H1 (cell line): Measurements from ENCODE around the gene ARMC5. TPM values are rescaled to one million over a fixed set of nuclear protein-coding genes. Genes with fewer than 3 reads are reported as not detected.

Experiments
- CTCF ChIA-PET: fragments of 300-600 bp; sonication (Branson Sonifier 250); formaldehyde crosslinking; loops from one replicate; lab custom pipeline; 2021; ENCODE audit not compliant: partially characterized antibody; lab: Charles Lee
- POLR2A ChIA-PET: fragments of 300-600 bp; sonication (Branson Sonifier 250); formaldehyde crosslinking; loops from one replicate; lab custom pipeline; 2021; ENCODE audit warnings: inconsistent platforms; ENCODE audit not compliant: partially characterized antibody; lab: Charles Lee
- DNase-seq, 2 experiments: peaks; one replicate each; pipeline versions ENCODE4 v3.0.0 to v3.0.0-alpha.2; 2010 to 2022; ENCODE audit warnings: low spot score in 2 of 2, low read depth in 1 of 2, mixed read lengths in 1 of 2
- FAIRE-seq: peaks from 2 replicates; lab custom pipeline; 2011; peaks lifted over from hg19 to GRCh38; lab: Jason Lieb, UNC
- H2AFZ ChIP-seq: 2 replicates; pipeline ENCODE4 v1.8.1; 2012; ENCODE audit warnings: low read length, inconsistent platforms
- H2AK5ac ChIP-seq: 2 replicates; pipeline ENCODE4 v1.6.1; 2013; ENCODE audit warnings: low read depth, low read length
- H2BK120ac ChIP-seq: replicated peaks from 2 replicates; pipeline ENCODE3; 2013; ENCODE audit warnings: low read depth, low read length, inconsistent platforms
- H2BK12ac ChIP-seq: 2 replicates; pipeline ENCODE4 v1.6.1; 2013; ENCODE audit warnings: low read depth, low read length
- H2BK15ac ChIP-seq: 2 replicates; pipeline ENCODE4 v1.6.1; 2013; ENCODE audit warnings: low read length
- H2BK20ac ChIP-seq: 2 replicates; pipeline ENCODE4 v1.6.1; 2013; ENCODE audit warnings: low read length
- H2BK5ac ChIP-seq: 2 replicates; pipeline ENCODE4 v1.6.1; 2013; ENCODE audit warnings: low read depth, low read length
- H3K14ac ChIP-seq: 2 replicates; pipeline ENCODE4 v1.6.1; 2013; ENCODE audit warnings: inconsistent platforms; ENCODE audit not compliant: insufficient read length
- H3K18ac ChIP-seq: 2 replicates; pipeline ENCODE4 v1.6.1; 2013; ENCODE audit warnings: low read length; ENCODE audit errors: extremely low read depth
- H3K23ac ChIP-seq: 2 replicates; pipeline ENCODE4 v1.6.1; 2013; ENCODE audit warnings: inconsistent platforms; ENCODE audit not compliant: insufficient read length
- H3K23me2 ChIP-seq: 2 replicates; pipeline ENCODE4 v1.6.1; 2013; ENCODE audit warnings: low read depth, low read length
- H3K27ac ChIP-seq: 2 replicates; pipeline ENCODE4 v1.6.1; 2011; ENCODE audit warnings: low read depth, low read length, inconsistent platforms
- H3K27me3 ChIP-seq, 4 experiments: replicated peaks in 1 of 4; 1 replicate in 1 of 4; 2 replicates in 3 of 4; pipeline versions ENCODE4 v1.6.1 to v1.8.1; 2011 to 2013; ENCODE audit warnings: low read length in 3 of 4, mild to moderate bottlenecking in 3 of 4, inconsistent platforms in 2 of 4, mixed read lengths in 2 of 4, moderate library complexity in 1 of 4; ENCODE audit not compliant: control insufficient read depth in 3 of 4, insufficient read depth in 3 of 4; ENCODE audit errors: extremely low read depth in 1 of 4
- H3K36me3 ChIP-seq, 4 experiments: 2 replicates each; pipeline versions ENCODE4 v1.6.1 to v1.8.1; 2011 to 2013; ENCODE audit warnings: mild to moderate bottlenecking in 4 of 4, low read length in 3 of 4, moderate library complexity in 2 of 4, control low read depth in 1 of 4, inconsistent platforms in 1 of 4; ENCODE audit not compliant: insufficient read depth in 4 of 4, control insufficient read depth in 2 of 4
- H3K4ac ChIP-seq: replicated peaks from 2 replicates; pipeline ENCODE3; 2013; ENCODE audit warnings: low read length, low read depth, mixed read lengths, inconsistent platforms; ENCODE audit not compliant: insufficient read length
- H3K4me1 ChIP-seq, 4 experiments: replicated peaks in 1 of 4; 1 replicate in 1 of 4; 2 replicates in 3 of 4; pipeline versions ENCODE4 v1.6.1 to v1.8.1; 2011 to 2013; ENCODE audit warnings: low read length in 3 of 4, inconsistent platforms in 2 of 4, mixed read lengths in 1 of 4; ENCODE audit not compliant: insufficient read depth in 4 of 4, control insufficient read depth in 3 of 4
- H3K4me2 ChIP-seq, 2 experiments: 2 replicates each; pipeline versions ENCODE4 v1.6.1 to v1.8.1; 2011 to 2013; ENCODE audit warnings: low read depth in 2 of 2, low read length in 2 of 2, control low read depth in 1 of 2, inconsistent platforms in 1 of 2, mild to moderate bottlenecking in 1 of 2; ENCODE audit not compliant: insufficient read depth in 1 of 2
- H3K4me3 ChIP-seq, 4 experiments: fragments of 200-600, 300-600 bp in 1 of 4; sonication (generic), shearing (Covaris generic), sonication (Bioruptor Twin) in 1 of 4; 2 replicates each; pipeline versions ENCODE4 v1.5.1 to v1.8.1; 2011 to 2016; ENCODE audit warnings: low read length in 4 of 4, low read depth in 3 of 4, control low read depth in 2 of 4, inconsistent platforms in 2 of 4, mild to moderate bottlenecking in 2 of 4, mixed read lengths in 1 of 4, moderate library complexity in 1 of 4; ENCODE audit not compliant: insufficient read depth in 2 of 4; ENCODE audit errors: extremely low read depth in 1 of 4
- H3K56ac ChIP-seq: replicated peaks from 2 replicates; pipeline ENCODE3; 2013; ENCODE audit warnings: low read depth, mild to moderate bottlenecking, mixed read lengths, low read length, inconsistent platforms; ENCODE audit not compliant: insufficient read length
- H3K79me1 ChIP-seq: 2 replicates; pipeline ENCODE4 v1.6.1; 2013; ENCODE audit warnings: low read depth, low read length, control low read depth
- H3K79me2 ChIP-seq, 2 experiments: 2 replicates each; pipeline versions ENCODE4 v1.6.1 to v1.8.1; 2012 to 2013; ENCODE audit warnings: low read length in 2 of 2, mild to moderate bottlenecking in 2 of 2, inconsistent platforms in 1 of 2; ENCODE audit not compliant: insufficient read depth in 2 of 2, control insufficient read depth in 1 of 2
- H3K9ac ChIP-seq, 4 experiments: replicated peaks in 1 of 4; 1 replicate in 1 of 4; 2 replicates in 3 of 4; pipeline versions ENCODE4 v1.6.1 to v1.8.1; 2011 to 2013; ENCODE audit warnings: low read depth in 3 of 4, low read length in 3 of 4, control low read depth in 2 of 4, mild to moderate bottlenecking in 2 of 4, moderate library complexity in 2 of 4, inconsistent platforms in 1 of 4; ENCODE audit errors: extremely low read depth in 1 of 4
- H3K9me3 ChIP-seq, 2 experiments: 2 replicates each; pipeline versions ENCODE4 v1.6.1 to v1.8.1; 2012 to 2013; ENCODE audit warnings: mild to moderate bottlenecking in 2 of 2, moderate library complexity in 2 of 2, control low read depth in 1 of 2, inconsistent platforms in 1 of 2, low read depth in 1 of 2, low read length in 1 of 2, mixed read lengths in 1 of 2; ENCODE audit not compliant: insufficient read depth in 2 of 2
- H4K20me1 ChIP-seq, 2 experiments: replicated peaks in 1 of 2; 2 replicates each; pipeline versions ENCODE3 to v1.8.1; 2011 to 2013; ENCODE audit warnings: inconsistent platforms in 2 of 2, low read length in 2 of 2, mild to moderate bottlenecking in 1 of 2; ENCODE audit not compliant: insufficient read depth in 2 of 2, control insufficient read depth in 1 of 2
- H4K5ac ChIP-seq: 2 replicates; pipeline ENCODE4 v1.6.1; 2013; ENCODE audit warnings: low read length, low read depth, mixed read lengths, inconsistent platforms; ENCODE audit not compliant: insufficient read length
- H4K8ac ChIP-seq: 2 replicates; pipeline ENCODE4 v1.8.0; 2013; ENCODE audit warnings: mild to moderate bottlenecking, moderate library complexity, low read length, inconsistent platforms; ENCODE audit not compliant: insufficient read depth; ENCODE audit errors: extremely low read depth
- H4K91ac ChIP-seq: replicated peaks from 2 replicates; pipeline ENCODE3; 2013; ENCODE audit warnings: low read length, mixed read lengths, inconsistent platforms; ENCODE audit not compliant: insufficient read length
- ASH2L ChIP-seq: fragments of 200-600, 300-600 bp; sonication (generic); IDR thresholded peaks from one replicate; pipeline ENCODE4 v1.7.1; 2017; ENCODE audit warnings: low read length
- E2F6 ChIP-seq: IDR thresholded peaks from 2 replicates; pipeline ENCODE4 v1.6.1; 2012; ENCODE audit warnings: inconsistent platforms
- EZH2 ChIP-seq: fragments of 200-600 bp; sonication (generic); IDR thresholded peaks from 2 replicates; pipeline ENCODE4 v1.7.1; 2012; ENCODE audit warnings: low read depth, mild to moderate bottlenecking, moderate library complexity, low read length, inconsistent platforms; ENCODE audit not compliant: severe bottlenecking
- JUND ChIP-seq: IDR thresholded peaks from 2 replicates; pipeline ENCODE4 v1.6.1; 2011; ENCODE audit warnings: mild to moderate bottlenecking, improper control_type of control experiment, low read length
- KDM1A ChIP-seq: fragments of 200-600, 300-600 bp; sonication (generic); IDR thresholded peaks from 2 replicates; pipeline ENCODE4 v1.7.1; 2016; ENCODE audit warnings: mild to moderate bottlenecking, low read length, borderline replicate concordance
- NRF1 ChIP-seq: IDR thresholded peaks from 2 replicates; pipeline ENCODE4 v1.6.1; 2011; ENCODE audit warnings: mild to moderate bottlenecking, low read depth, low read length, improper control_type of control experiment
- POLR2A ChIP-seq, 2 experiments: IDR thresholded peaks; 1 replicate in 1 of 2; 2 replicates in 1 of 2; pipeline ENCODE4 v1.6.1; 2011; ENCODE audit warnings: low read depth in 2 of 2, low read length in 2 of 2, mild to moderate bottlenecking in 2 of 2; ENCODE audit errors: control extremely low read depth in 1 of 2
- SIRT6 ChIP-seq: IDR thresholded peaks from one replicate; pipeline ENCODE4 v1.7.1; 2012; ENCODE audit warnings: low read length, inconsistent platforms
- SP2 ChIP-seq: IDR thresholded peaks from 2 replicates; pipeline ENCODE4 v1.6.1; 2012; ENCODE audit warnings: mild to moderate bottlenecking, low read length, inconsistent platforms
- SUZ12 ChIP-seq: fragments of 200-600 bp; sonication (generic); IDR thresholded peaks from 2 replicates; pipeline ENCODE4 v1.6.1; 2012; ENCODE audit warnings: mild to moderate bottlenecking, inconsistent platforms, low read length, moderate library complexity, mixed read lengths
- TEAD4 ChIP-seq: IDR thresholded peaks from 2 replicates; pipeline ENCODE4 v1.6.1; 2012; ENCODE audit warnings: low read depth, low read length, inconsistent platforms, mixed read lengths
- WGBS, 2 experiments: shearing (Covaris generic) in 1 of 2; methylation state at CpG; one replicate each; pipeline versions ENCODE4 v1.1.6 to v1.1.7; 2013 to 2015; ENCODE audit warnings: low lambda C conversion rate in 2 of 2, mixed read lengths in 2 of 2, inconsistent platforms in 1 of 2, low coverage in 1 of 2, missing lambda C conversion rate in 1 of 2; ENCODE audit not compliant: insufficient replicate concordance in 2 of 2, insufficient coverage in 1 of 2, insufficient read length in 1 of 2; ENCODE audit errors: extremely low coverage in 1 of 2, missing lambda C conversion rate in 1 of 2; 5-methylcytosine and 5-hydroxymethylcytosine counted together
- polyA plus RNA-seq, 7 experiments: library from polyadenylated mRNA; depleted of rRNA in 3 of 7; stranded (reverse) in 5 of 7; unstranded in 2 of 7; fragments of >200 nt in 5 of 7; fragments of 200-250 nt in 2 of 7; gene quantifications; 1 replicate in 5 of 7; 2 replicates in 1 of 7; 4 replicates in 1 of 7; pipeline versions ENCODE4 v1.2.1 to v1.2.3, GENCODE V29; 2011 to 2013; ENCODE audit warnings: missing spikeins in 2 of 7, mixed read lengths in 2 of 7
- total RNA-seq: library from RNA; stranded (reverse); fragmentation: NEBNext Ultra II Directional; extraction: Animal tissue kit (Norgen Biotek cat#: 25700); gene quantifications from 2 replicates; pipeline ENCODE4 v1.2.1, GENCODE V29; 2021

ARMC5 gene
- total and polyA plus RNA-seq, 2 of the 8 experiments (the other 6 are each of a cell fraction or from before 2014, with no cell fraction given) = 7.8 to 8.7 TPM

- H3K9me3 ChIP-seq = no peaks in the 10 kb centered on the region
- peak overlapping the region; percentile 62 for H3K18ac ChIP-seq
- peak overlapping the region; percentile 54 to 79 (median 64) for H3K4me3 ChIP-seq
- ChIA-PET CTCF (interaction anchor here (0.6 to 5.1 kb wide), 11 partner anchors 11 to 432 kb away, joined by 3 to 35 read pairs (median 5); partner anchors contain the start of gene ARMC5), POLR2A (interaction anchor here (0.7 to 6.0 kb wide), 9 partner anchors 11 to 296 kb away, joined by 3 to 40 read pairs (median 4); partner anchors contain the start of genes ARMC5, FUS, RUSF1 and ZNF843)
- no peak overlapping the region for H2BK20ac ChIP-seq
- peaks cover 2 to 49% (median 35%) of the 10 kb centered on the region in 4 experiments for H3K27me3 ChIP-seq
- 5% methylated on average over 23 of the region's 68 CpGs; no CpG with 5 or more reads in 1 of the 2 experiments for WGBS, 2 experiments
- H2BK5ac ChIP-seq = no peak overlapping the region
- H3K9ac ChIP-seq = no peak overlapping the region; a peak in 1 of 7 replicates
- DNase-seq = peak in 1 of 2 experiments; percentile 86
- H4K91ac ChIP-seq = peak overlapping the region; percentile 82
- H3K27ac ChIP-seq = no peak overlapping the region
- H3K4me2 ChIP-seq = peak overlapping the region; percentile 62 to 99
- H4K20me1 ChIP-seq = peaks cover 0 to 4% of the 10 kb centered on the region in 2 experiments
- peak overlapping the region; percentile 71 for H4K8ac ChIP-seq
- H3K23ac ChIP-seq = no peak overlapping the region
- H2AK5ac ChIP-seq = no peak overlapping the region
- H3K23me2 ChIP-seq = peaks cover 19% of the 10 kb centered on the region; the same call in 1 of the 2 replicates
- no peak overlapping the region for H2BK120ac ChIP-seq
- peak overlapping the region; percentile 39; the same call in 1 of the 2 replicates for H2BK12ac ChIP-seq
- FAIRE-seq = no peak
- H3K56ac ChIP-seq = peak overlapping the region; percentile 24
- no peaks in the 10 kb centered on the region for H3K36me3 ChIP-seq
- peak overlapping the region; percentile 43; the same call in 1 of the 2 replicates for H2AFZ ChIP-seq
- peak overlapping the region; percentile 41 for H4K5ac ChIP-seq
- H2BK15ac ChIP-seq = no peak overlapping the region
- H3K79me2 ChIP-seq = no peaks in the 10 kb centered on the region
- H3K14ac ChIP-seq = no peak overlapping the region
- H3K4ac ChIP-seq = peak overlapping the region; percentile 28
- peaks cover 0 to 8% (median 3%) of the 10 kb centered on the region in 4 experiments; a peak in 5 of 7 replicates for H3K4me1 ChIP-seq
- no peaks in the 10 kb centered on the region for H3K79me1 ChIP-seq
- TF ChIP-seq POLR2A (IDR thresholded peaks at IDR 0.05; ENCODE audit: control extremely low read depth in 1 of 2, low read depth in 2 of 2, low read length in 2 of 2) (peak in 1 of 2 experiments; percentile 77; a peak in 2 of 3 replicates), SIRT6 (no peak), JUND (no peak), E2F6 (no peak; the same call in none of the 2 replicates), SUZ12 (no peak; the same call in 1 of the 2 replicates), SP2 (no peak), NRF1 (no peak), TEAD4 (no peak), KDM1A (no peak), EZH2 (peak; percentile 16), ASH2L (peak; percentile 81)
These were observed 17.3 kb downstream of the ARMC5 start for GRCh38 chr16:31476303-31477219.
